Measurements from ENCODE around the gene SMC4. TPM values are rescaled to one million over a fixed set of nuclear protein-coding genes. Genes with fewer than 3 reads are reported as not detected.
"Not testable (repeated sequence)": the region's sequence is repeated elsewhere in the genome, so short reads cannot be mapped to it uniquely, and the experiment has no call there.

SMC4 gene
- total RNA-seq, 2 experiments from 2014 or later = 187 to 189 TPM

DNA sequence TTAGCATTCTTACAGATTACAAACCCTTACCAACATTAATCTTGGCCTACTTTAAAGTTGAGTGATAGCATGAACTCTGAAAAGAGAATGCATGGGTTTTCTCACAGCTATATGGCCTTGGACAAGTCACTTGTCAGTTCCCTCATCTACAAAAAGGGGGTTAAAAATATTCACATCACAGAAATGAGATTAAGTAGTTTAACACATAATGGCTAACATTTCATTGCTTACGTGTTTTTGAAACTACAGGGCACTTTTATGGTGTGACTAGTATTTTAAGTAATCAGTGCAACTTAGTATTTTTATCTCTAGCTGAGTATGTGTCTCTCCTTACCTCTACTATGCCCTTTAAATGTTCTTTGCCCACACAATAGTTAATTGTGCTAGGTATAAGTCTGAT is 36.3 kb downstream of the SMC4 start:
- POLR2A ChIA-PET = interaction anchor here (0.6 to 0.8 kb wide), 2 partner anchors 13 to 36 kb away, joined by 3 read pairs; no protein-coding TSS in a partner anchor
- ATAC-seq (ENCODE audit: low read depth) (no peak), DNase-seq (no peak)
- Mint-ChIP-seq H3K9me3 (no peaks in the 10 kb centered on the region), H3K27me3 (no peaks in the 10 kb centered on the region), H3K27ac (no peak overlapping the region), H3K4me3 (no peak overlapping the region), H3K4me1 (peaks cover 24% of the 10 kb centered on the region), H3K36me3 (peaks cover 41% of the 10 kb centered on the region)

- H3K36me3 Mint-ChIP-seq = peaks cover 43% of the 10 kb centered on the region
- H3K27ac Mint-ChIP-seq = peak overlapping the region; percentile 21
- ATAC-seq (ENCODE audit: low read depth) (no peak), DNase-seq (no peak)
- POLR2A ChIA-PET = interaction anchor here (3.5 kb wide), 1 partner anchor 12 kb away, joined by 19 read pairs; the partner anchor contains the start of gene TRIM59
- peaks cover 28% of the 10 kb centered on the region for H3K4me1 Mint-ChIP-seq
- H3K4me3 Mint-ChIP-seq = peak overlapping the region; percentile 45
- no peaks in the 10 kb centered on the region for H3K27me3 Mint-ChIP-seq
- no peaks in the 10 kb centered on the region for H3K9me3 Mint-ChIP-seq
Measured at GRCh38 chr3:160437083-160437455, 37.6 kb downstream of the SMC4 start.

GRCh38 chr3:160440687-160441086 is 41.2 kb downstream of the SMC4 start:
- H3K9me3 Mint-ChIP-seq = no peaks in the 10 kb centered on the region
- DNase-seq (no peak), ATAC-seq (ENCODE audit: low read depth) (no peak)
- H3K36me3 Mint-ChIP-seq = peaks cover 58% of the 10 kb centered on the region
- peaks cover 30% of the 10 kb centered on the region for H3K4me1 Mint-ChIP-seq
- H3K27me3 Mint-ChIP-seq = no peaks in the 10 kb centered on the region
- POLR2A ChIA-PET = interaction anchor here (3.5 kb wide), 1 partner anchor 9 kb away, joined by 19 read pairs; the partner anchor contains the start of gene TRIM59
- no peak overlapping the region for H3K4me3 Mint-ChIP-seq
- no peak overlapping the region for H3K27ac Mint-ChIP-seq

- POLR2A ChIA-PET = interaction anchor here (0.7 to 8.1 kb wide), 2 partner anchors 36 to 45 kb away, joined by 3 to 86 read pairs; partner anchors contain the start of genes IFT80 and SMC4
- Mint-ChIP-seq H3K9me3 (no peaks in the 10 kb centered on the region), H3K27me3 (no peaks in the 10 kb centered on the region), H3K36me3 (peaks cover 54% of the 10 kb centered on the region), H3K4me1 (peaks cover 31% of the 10 kb centered on the region), H3K4me3 (peak overlapping the region; percentile 1), H3K27ac (peak overlapping the region; percentile 8)
- ATAC-seq (ENCODE audit: low read depth) = no peak
- no peak for DNase-seq
Measured at GRCh38 chr3:160444411-160444810, 45.0 kb downstream of the SMC4 start.

DNA sequence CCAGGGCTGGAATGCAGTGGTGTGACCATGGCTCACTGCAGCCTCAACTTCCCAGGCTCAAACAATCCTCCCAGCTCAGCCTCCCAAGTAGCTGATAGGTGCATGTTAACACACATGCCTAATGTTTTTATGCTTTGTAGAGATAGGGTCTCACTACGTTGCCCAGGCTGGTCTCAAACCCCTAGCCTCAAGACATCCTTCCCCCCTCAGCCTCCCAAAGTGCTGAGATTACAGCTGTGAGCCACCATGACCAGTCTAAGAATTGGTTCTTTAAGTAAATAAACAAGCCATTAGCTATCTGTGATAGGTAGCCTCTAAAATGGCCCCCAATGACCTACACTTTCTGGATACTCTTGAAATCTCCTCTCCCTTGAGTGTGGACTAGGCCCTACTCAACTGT is 46.4 kb downstream of the SMC4 start:
- H3K27ac Mint-ChIP-seq = no peak overlapping the region
- no peaks in the 10 kb centered on the region for H3K9me3 Mint-ChIP-seq
- DNase-seq (no peak), ATAC-seq (ENCODE audit: low read depth) (no peak)
- POLR2A ChIA-PET = interaction anchor here (8.1 kb wide), 1 partner anchor 46 kb away, joined by 86 read pairs; the partner anchor contains the start of genes IFT80 and SMC4
- peaks cover 33% of the 10 kb centered on the region for H3K4me1 Mint-ChIP-seq
- H3K36me3 Mint-ChIP-seq = peaks cover 44% of the 10 kb centered on the region
- H3K4me3 Mint-ChIP-seq = peak overlapping the region; percentile 49
- H3K27me3 Mint-ChIP-seq = no peaks in the 10 kb centered on the region

DNA sequence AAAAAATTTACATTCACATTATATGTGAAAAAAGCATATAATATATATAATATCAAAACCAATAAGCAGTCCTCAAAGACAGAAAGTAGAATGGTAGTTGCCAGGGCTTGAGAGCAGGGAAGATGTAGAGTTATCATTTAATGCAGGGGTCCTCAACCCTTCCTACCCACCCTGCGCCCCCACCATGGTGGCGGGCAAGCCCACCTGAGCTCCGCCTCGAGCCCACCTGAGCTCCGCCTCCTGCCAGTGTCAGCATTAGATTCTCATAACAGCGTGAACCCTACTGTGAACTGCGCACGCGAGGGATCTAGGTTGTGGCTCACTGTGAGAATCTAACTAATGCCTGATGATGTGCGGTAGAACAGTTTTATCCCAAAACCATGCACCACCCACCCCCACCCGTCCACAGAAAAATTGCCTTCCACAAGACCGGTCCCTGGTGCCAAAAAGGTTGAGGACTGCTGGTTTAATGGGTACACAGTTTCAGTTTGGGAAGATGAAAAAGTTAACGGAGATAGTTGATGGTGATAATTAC is 47.1 kb downstream of the SMC4 start:
- Mint-ChIP-seq H3K27me3 (no peaks in the 10 kb centered on the region), H3K9me3 (no peaks in the 10 kb centered on the region), H3K36me3 (peaks cover 39% of the 10 kb centered on the region), H3K27ac (no peak overlapping the region), H3K4me3 (peak overlapping the region; percentile 67), H3K4me1 (peaks cover 33% of the 10 kb centered on the region)
- DNase-seq = no peak
- POLR2A ChIA-PET = interaction anchor here (8.1 kb wide), 1 partner anchor 47 kb away, joined by 86 read pairs; the partner anchor contains the start of genes IFT80 and SMC4
- ATAC-seq (ENCODE audit: low read depth) = no peak

DNA sequence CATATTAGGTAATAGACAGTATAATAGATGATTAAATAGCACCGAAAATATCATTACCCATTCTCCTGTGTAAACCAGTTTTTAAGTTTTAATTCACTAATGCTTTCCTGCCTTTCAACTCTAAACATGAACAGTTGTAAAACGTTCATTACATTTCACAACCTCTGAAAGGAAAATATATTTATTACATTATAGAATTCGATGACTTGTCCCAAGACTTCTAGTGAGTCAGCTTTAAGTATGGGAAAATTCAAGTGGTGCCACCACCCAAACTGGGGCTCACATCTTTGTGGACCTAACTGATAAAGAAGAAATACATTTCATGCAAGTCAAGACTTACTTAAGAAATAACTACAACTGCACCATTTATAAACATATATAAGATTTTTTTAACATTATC is 48.1 kb downstream of the SMC4 start:
- POLR2A ChIA-PET = interaction anchor here (3.4 to 8.1 kb wide), 2 partner anchors 45 to 48 kb away, joined by 39 to 86 read pairs; partner anchors contain the start of genes IFT80 and SMC4
- peak overlapping the region; percentile 97 for H3K4me3 Mint-ChIP-seq
- no peaks in the 10 kb centered on the region for H3K27me3 Mint-ChIP-seq
- H3K9me3 Mint-ChIP-seq = no peaks in the 10 kb centered on the region
- peak overlapping the region; percentile 12 for H3K27ac Mint-ChIP-seq
- peaks cover 33% of the 10 kb centered on the region for H3K36me3 Mint-ChIP-seq
- DNase-seq (no peak), ATAC-seq (ENCODE audit: low read depth) (no peak)
- H3K4me1 Mint-ChIP-seq = peaks cover 28% of the 10 kb centered on the region

- DNase-seq (no peak), ATAC-seq (ENCODE audit: low read depth) (peak; percentile 46)
- no peaks in the 10 kb centered on the region for H3K9me3 Mint-ChIP-seq
- H3K4me1 Mint-ChIP-seq = peaks cover 28% of the 10 kb centered on the region
- POLR2A ChIA-PET = interaction anchor here (0.5 to 8.1 kb wide), 17 partner anchors 10 to 1647 kb away, joined by 3 to 86 read pairs (median 6); partner anchors contain the start of genes IFT80, KPNA4, MFSD1 and SMC4
- peak overlapping the region; percentile 97 for H3K4me3 Mint-ChIP-seq
- peaks cover 26% of the 10 kb centered on the region for H3K36me3 Mint-ChIP-seq
- peaks cover 2% of the 10 kb centered on the region for H3K27me3 Mint-ChIP-seq
- H3K27ac Mint-ChIP-seq = peak overlapping the region; percentile 99
Measured at GRCh38 chr3:160448845-160449635, 49.6 kb downstream of the SMC4 start.

DNA sequence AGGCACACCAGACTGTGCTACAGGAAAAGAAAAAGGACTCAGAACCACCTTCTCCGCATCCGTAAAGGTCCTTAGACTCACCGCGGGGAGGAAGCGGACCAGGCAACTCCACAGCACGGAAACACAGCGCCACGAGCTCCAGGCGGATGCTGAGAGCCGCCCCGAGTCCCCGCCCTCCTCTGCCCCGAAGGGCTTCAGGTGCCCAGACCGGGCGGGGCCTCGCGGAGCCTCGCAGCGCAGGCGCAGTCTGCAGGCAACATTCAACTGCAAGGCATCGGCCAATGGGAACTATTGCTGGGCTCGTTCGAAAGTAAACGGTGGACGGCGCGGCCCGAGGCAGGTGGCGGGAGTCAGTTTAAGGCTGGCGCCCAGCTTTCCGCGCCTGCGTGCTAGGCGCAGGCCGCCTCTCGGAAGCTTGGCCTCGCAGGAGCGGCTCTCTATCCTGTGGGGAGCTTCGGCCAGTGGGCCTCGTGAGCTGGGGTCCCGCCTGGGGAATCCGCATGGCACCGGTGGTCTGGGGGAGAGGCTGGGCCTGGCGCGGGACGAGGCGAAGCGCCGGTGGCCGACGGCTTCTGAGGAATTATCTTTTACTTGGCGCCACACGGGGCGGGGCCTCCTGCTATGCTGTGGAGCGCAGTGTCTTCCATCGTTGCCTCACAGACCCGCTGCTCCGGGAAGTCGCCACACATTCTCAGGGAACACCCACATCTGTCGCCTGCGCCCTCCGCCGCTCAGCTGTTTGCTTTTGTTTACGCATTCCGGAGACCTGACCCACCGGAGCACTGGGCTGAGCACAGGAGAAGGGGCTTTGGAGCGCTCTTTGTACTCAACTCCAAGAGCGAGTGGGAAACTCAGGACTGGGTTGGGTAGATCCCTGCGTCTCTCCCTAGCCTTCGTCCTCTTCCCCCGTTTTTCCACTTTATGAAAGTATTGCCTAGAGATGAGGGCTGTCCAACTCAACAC is 50.5 kb downstream of the SMC4 start, which contains the start of gene TRIM59:
TRIM59 (minus strand) TSS at position 151 of the 963 bp plus-strand sequence. CDS start 10,603 bp downstream, outside the sequence.
- peak within 1 kb of the TSS; percentile 99 for H3K27ac Mint-ChIP-seq
- POLR2A ChIA-PET = interaction anchor here (0.5 to 8.1 kb wide), 18 partner anchors 10 to 1648 kb away, joined by 3 to 86 read pairs (median 6); partner anchors contain the start of genes IFT80, KPNA4, MFSD1 and SMC4
- peaks cover 20% of the 10 kb centered on the region for H3K36me3 Mint-ChIP-seq
- no peaks in the 10 kb centered on the region for H3K9me3 Mint-ChIP-seq
- DNase-seq (peak; percentile 97), ATAC-seq (ENCODE audit: low read depth) (peak; percentile 95)
- peak within 1 kb of the TSS; percentile 97 for H3K4me3 Mint-ChIP-seq
- peaks cover 23% of the 10 kb centered on the region for H3K4me1 Mint-ChIP-seq
- peaks cover 2% of the 10 kb centered on the region for H3K27me3 Mint-ChIP-seq

DNA sequence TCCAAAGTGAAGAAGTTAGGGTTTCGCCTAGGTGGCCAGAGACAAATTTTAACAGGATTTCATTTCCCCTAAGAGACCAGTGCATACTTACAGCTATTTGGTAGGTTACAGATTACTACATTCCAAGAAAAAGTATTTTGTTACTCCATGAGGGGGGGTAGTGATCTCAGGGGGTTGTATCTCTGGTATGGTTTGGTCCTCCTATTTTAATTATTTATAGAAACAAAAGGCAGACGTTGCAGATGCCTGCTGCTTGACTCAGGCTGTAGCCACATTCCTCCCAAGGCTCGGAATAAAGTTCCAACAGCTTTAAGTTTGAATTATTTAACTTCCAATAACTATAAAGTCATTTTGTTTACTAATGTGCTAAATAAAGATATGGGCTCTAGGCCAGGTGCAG is 51.4 kb downstream of the SMC4 start:
- DNase-seq (no peak), ATAC-seq (ENCODE audit: low read depth) (no peak)
- Mint-ChIP-seq H3K9me3 (no peaks in the 10 kb centered on the region), H3K27me3 (peaks cover 3% of the 10 kb centered on the region), H3K27ac (peak overlapping the region; percentile 99), H3K4me3 (peak overlapping the region; percentile 97), H3K4me1 (peaks cover 22% of the 10 kb centered on the region), H3K36me3 (peaks cover 13% of the 10 kb centered on the region)
- POLR2A ChIA-PET = interaction anchor here (1.2 to 8.1 kb wide), 6 partner anchors 9 to 771 kb away, joined by 3 to 86 read pairs (median 12); partner anchors contain the start of genes IFT80, KPNA4 and SMC4

DNA sequence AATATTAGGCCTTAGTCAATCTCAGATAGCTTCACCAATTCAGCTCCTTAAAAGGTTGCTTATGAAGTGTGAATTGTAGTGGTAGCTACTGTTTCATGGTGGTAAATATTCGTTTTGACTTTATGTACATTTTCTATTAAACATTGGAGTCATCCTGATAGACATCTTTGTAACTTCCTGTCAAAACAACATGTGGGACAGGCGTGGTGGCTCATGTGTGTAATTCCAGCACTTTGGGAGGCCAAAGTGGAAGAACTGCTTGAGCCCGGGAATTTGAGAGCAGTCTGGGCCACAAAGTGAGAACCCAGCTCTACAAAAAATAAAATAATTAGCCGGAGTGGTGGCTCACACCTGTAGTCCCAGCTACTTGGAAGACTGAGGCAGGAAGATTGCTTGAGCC is 52.2 kb downstream of the SMC4 start:
- POLR2A ChIA-PET = interaction anchor here (1.2 to 8.1 kb wide), 2 partner anchors 19 to 52 kb away, joined by 3 to 86 read pairs; partner anchors contain the start of genes IFT80 and SMC4

DNA sequence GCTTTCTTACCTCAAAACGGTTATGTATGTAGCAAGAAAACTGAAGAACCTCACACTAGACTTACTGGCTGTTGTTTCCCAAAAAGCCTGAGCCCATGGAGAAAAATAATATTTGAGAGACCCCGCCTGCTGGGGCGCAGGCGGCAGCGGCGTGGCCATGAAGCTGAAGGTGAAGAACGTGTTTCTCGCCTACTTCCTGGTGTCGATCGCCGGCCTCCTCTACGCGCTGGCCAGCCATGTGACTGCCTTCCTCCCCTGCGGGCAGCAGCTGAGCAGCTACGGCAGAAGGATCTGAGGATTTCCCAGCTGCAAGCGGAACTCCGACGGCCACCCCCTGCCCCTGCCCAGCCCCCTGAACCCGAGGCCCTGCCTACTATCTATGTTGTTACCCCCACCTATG is 52.8 kb downstream of the SMC4 start:
- H3K27me3 Mint-ChIP-seq; H3K27ac Mint-ChIP-seq; DNase-seq; ATAC-seq (ENCODE audit: low read depth); H3K36me3 Mint-ChIP-seq; H3K9me3 Mint-ChIP-seq; H3K4me3 Mint-ChIP-seq: not testable (repeated sequence)
- H3K4me1 Mint-ChIP-seq = peaks cover 14% of the 10 kb centered on the region
- POLR2A ChIA-PET = interaction anchor here (8.1 kb wide), 1 partner anchor 53 kb away, joined by 86 read pairs; the partner anchor contains the start of genes IFT80 and SMC4

More for the DNA sequence above, 52.2 kb downstream of the SMC4 start:
- Mint-ChIP-seq H3K9me3 (no peaks in the 10 kb centered on the region), H3K27me3 (peaks cover 6% of the 10 kb centered on the region), H3K4me1 (peaks cover 16% of the 10 kb centered on the region), H3K36me3 (peaks cover 8% of the 10 kb centered on the region), H3K4me3 (no peak overlapping the region), H3K27ac (no peak overlapping the region)
- ATAC-seq (ENCODE audit: low read depth) (no peak), DNase-seq (no peak)
